ENCODE results near the gene LGALS4. TPM values are rescaled to one million over a fixed set of nuclear protein-coding genes. Genes with fewer than 3 reads are reported as not detected.
"Not testable (repeated sequence)": the region's sequence is repeated elsewhere in the genome, so short reads cannot be mapped to it uniquely, and the experiment has no call there.

The LGALS4 gene
- polyA plus RNA-seq, 4 donors = 1,130 to 3,807 (median 2,480) TPM

DNA sequence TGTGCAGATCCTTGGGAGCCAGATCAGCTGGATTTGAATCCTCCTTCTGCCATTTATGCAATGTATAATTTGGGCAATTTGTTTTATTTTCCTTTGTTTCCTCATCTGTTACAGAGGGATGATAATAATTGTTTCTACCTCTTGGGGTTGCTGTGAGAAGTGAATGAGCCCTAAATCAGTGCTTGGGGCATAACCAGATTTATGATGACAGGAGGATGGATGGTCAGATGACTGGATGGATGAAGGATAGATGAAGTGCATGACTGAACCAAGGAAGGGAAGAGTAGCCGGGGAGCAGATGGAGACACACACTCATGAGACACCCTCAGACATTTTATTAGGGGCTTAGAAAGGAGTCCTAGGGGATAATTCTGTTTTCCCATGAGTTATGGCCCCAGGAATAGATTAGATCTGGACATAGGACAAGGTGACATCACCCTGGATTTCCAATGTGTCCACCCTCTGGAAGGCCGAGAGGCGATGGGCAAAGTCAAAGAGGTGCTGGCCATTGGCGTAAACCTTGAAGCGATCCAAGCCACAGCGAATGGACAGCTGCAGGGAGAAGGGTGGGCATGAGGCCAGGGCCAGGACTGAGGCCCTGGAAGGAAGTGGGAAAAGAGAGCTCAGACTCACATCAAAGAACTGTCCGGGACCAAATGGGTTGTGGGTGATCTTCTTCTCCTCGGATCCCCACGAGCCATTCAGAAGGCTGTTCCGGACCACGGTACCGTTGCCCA is 11.2 kb downstream of the LGALS4 start:
- Histone ChIP-seq H3K27ac (ENCODE audit: low read depth in 1 of 3, low read length in 2 of 3) (no peak overlapping the region), H3K36me3 (ENCODE audit: control insufficient read depth in 3 of 3, insufficient read depth in 2 of 3, low read depth in 1 of 3, low read length in 3 of 3) (peaks cover 11 to 63% (median 23%) of the 10 kb centered on the region in 3 donors)
- WGBS, 3 donors = 93 to 97% (median 95%) methylated on average over 12 of the region's 12 CpGs

DNA sequence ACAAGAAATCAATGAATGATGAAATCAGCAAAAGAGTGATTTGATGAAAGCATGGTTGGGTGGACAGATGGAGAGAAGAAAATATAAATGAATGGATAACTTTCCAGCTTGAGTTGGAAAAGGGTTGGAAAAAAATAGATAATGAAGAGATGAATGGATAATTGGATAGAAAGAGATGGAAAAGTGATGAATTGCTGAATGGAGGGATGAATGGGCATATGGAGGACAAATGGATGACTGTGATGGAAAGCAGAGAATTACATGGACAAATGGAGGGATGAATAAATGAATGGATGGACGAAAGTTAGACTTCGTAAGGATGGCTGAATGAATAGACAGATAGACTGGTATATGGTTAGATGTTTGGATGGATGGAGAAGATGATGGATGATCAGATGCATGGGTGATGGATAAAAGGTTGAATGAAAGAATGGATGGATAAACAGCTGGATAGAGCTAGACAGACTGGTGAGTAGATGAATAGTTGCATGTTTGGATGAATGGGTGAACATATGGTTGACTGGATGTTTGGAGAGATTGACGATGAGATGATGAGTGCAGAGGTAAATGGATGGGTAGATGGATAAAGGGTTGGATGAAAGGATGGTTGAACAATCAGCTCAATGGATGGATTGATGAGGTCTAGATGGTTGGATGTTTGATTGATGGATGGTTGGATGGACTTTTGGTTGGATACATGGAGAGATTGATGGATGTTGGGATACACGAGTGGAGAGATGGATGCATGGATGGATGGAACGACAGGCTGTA is 12.0 kb downstream of the LGALS4 start:
- H3K36me3 ChIP-seq (ENCODE audit: control insufficient read depth in 3 of 3, insufficient read depth in 2 of 3, low read depth in 1 of 3, low read length in 3 of 3) = peaks cover 11 to 55% (median 23%) of the 10 kb centered on the region in 3 donors
- FAIRE-seq = no peak
- WGBS, 3 donors = 90 to 92% (median 90%) methylated on average over 5 of the region's 5 CpGs

More for the DNA sequence above, 11.2 kb downstream of the LGALS4 start:
- peaks cover 0 to 5% (median 0%) of the 10 kb centered on the region in 3 donors for H3K4me1 ChIP-seq (ENCODE audit: control insufficient read depth in 3 of 3, insufficient read depth in 2 of 3, low read depth in 1 of 3, low read length in 2 of 3)
- FAIRE-seq = no peak
- H3K4me3 ChIP-seq (ENCODE audit: low read depth in 1 of 3, low read length in 3 of 3) = no peak overlapping the region
- H3K9me3 ChIP-seq (ENCODE audit: control insufficient read depth in 2 of 2, insufficient read depth in 1 of 2, low read depth in 1 of 2, low read length in 1 of 2) = peaks cover 0 to 6% of the 10 kb centered on the region in 2 donors
- no peaks in the 10 kb centered on the region for H3K27me3 ChIP-seq (ENCODE audit: control insufficient read depth in 3 of 3, insufficient read depth in 3 of 3, low read length in 3 of 3)
- no peak for DNase-seq

DNA sequence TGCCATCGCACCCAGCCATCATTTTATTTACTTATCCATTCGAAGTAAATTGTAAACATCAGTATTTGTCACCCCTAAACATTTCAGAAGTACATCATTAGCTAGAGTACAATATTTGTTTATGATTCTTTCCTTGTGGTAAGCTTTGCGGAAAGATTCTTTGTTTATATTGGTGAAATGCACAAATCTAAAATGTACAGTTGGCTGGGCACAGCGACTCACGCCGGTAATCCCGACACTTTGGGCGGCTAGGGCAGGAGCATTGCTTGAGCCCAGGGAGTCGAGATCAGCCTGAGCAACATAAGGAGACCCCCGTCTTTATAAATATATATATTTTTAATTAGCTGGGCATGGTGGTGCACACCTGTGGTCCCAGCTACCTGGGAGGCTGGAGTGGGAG is 13.6 kb downstream of the LGALS4 start:
- WGBS, 3 donors = 80 to 93% (median 80%) methylated on average over 10 of the region's 10 CpGs
- FAIRE-seq = no peak

More for the DNA sequence above, 12.0 kb downstream of the LGALS4 start:
- Histone ChIP-seq H3K27ac (ENCODE audit: low read depth in 1 of 3, low read length in 2 of 3) (no peak overlapping the region), H3K27me3 (ENCODE audit: control insufficient read depth in 3 of 3, insufficient read depth in 3 of 3, low read length in 3 of 3) (no peaks in the 10 kb centered on the region), H3K4me1 (ENCODE audit: control insufficient read depth in 3 of 3, insufficient read depth in 2 of 3, low read depth in 1 of 3, low read length in 2 of 3) (peaks cover 0 to 5% (median 0%) of the 10 kb centered on the region in 3 donors), H3K4me3 (ENCODE audit: low read depth in 1 of 3, low read length in 3 of 3) (no peak overlapping the region), H3K9me3 (ENCODE audit: control insufficient read depth in 2 of 2, insufficient read depth in 1 of 2, low read depth in 1 of 2, low read length in 1 of 2) (peaks cover 0 to 6% of the 10 kb centered on the region in 2 donors)
- DNase-seq = no peak

DNA sequence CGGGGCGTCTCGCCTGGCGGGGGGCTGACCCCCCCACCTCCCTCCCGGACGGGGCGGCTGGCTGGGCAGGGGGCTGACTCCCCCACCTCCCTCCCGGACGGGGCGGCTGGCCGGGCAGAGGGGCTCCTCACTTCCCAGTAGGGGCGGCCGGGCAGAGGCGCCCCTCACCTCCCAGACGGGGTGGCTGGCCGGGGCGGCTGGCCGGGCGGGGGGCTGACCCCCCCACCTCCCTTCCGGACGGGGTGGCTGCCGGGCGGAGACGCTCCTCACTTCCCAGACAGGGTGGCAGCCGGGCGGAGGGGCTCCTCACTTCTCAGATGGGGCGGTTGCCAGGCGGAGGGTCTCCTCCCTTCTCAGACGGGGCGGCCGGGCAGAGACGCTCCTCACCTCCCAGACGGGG is 15.0 kb downstream of the LGALS4 start:
- H3K9me3 ChIP-seq (ENCODE audit: control insufficient read depth in 2 of 2, insufficient read depth in 1 of 2, low read depth in 1 of 2, low read length in 1 of 2); H3K27me3 ChIP-seq (ENCODE audit: control insufficient read depth in 3 of 3, insufficient read depth in 3 of 3, low read length in 3 of 3); DNase-seq; H3K27ac ChIP-seq (ENCODE audit: low read depth in 1 of 3, low read length in 2 of 3); H3K4me1 ChIP-seq (ENCODE audit: control insufficient read depth in 3 of 3, insufficient read depth in 2 of 3, low read depth in 1 of 3, low read length in 2 of 3); FAIRE-seq; H3K4me3 ChIP-seq (ENCODE audit: low read depth in 1 of 3, low read length in 3 of 3): not testable (repeated sequence)
- WGBS, 3 donors = 82 to 95% (median 94%) methylated on average over 9 to 30 of the region's 33 CpGs
- H3K36me3 ChIP-seq (ENCODE audit: control insufficient read depth in 3 of 3, insufficient read depth in 2 of 3, low read depth in 1 of 3, low read length in 3 of 3) = peaks cover 0 to 27% (median 14%) of the 10 kb centered on the region in 3 donors

More for the DNA sequence above, 13.6 kb downstream of the LGALS4 start:
- peak overlapping the region in 1 of 3 donors; percentile 38 for H3K27ac ChIP-seq (ENCODE audit: low read depth in 1 of 3, low read length in 2 of 3)
- no peaks in the 10 kb centered on the region for H3K4me1 ChIP-seq (ENCODE audit: control insufficient read depth in 3 of 3, insufficient read depth in 2 of 3, low read depth in 1 of 3, low read length in 2 of 3)
- peaks cover 0 to 6% of the 10 kb centered on the region in 2 donors for H3K9me3 ChIP-seq (ENCODE audit: control insufficient read depth in 2 of 2, insufficient read depth in 1 of 2, low read depth in 1 of 2, low read length in 1 of 2)
- no peaks in the 10 kb centered on the region for H3K27me3 ChIP-seq (ENCODE audit: control insufficient read depth in 3 of 3, insufficient read depth in 3 of 3, low read length in 3 of 3)
- H3K36me3 ChIP-seq (ENCODE audit: control insufficient read depth in 3 of 3, insufficient read depth in 2 of 3, low read depth in 1 of 3, low read length in 3 of 3) = peaks cover 6 to 40% (median 23%) of the 10 kb centered on the region in 3 donors
- no peak for DNase-seq
- no peak overlapping the region for H3K4me3 ChIP-seq (ENCODE audit: low read depth in 1 of 3, low read length in 3 of 3)

DNA sequence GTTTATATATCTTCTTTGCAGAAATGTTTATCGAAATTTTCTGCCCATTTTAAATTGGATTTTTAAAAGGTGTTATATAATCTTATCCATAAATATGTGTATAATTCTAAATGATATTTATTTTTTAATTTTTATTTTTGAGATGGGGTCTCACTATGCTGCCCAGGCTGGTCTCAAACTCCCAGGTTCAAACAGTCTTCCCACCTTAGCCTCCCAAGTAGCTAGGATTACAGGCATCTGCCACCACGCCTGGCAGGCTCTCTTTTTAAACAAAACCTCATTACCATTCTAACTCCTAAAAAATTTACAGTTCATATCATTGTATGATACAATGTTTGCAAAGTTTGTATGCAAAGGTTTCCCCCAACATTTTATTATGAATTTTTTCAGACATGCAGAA is 16.6 kb downstream of the LGALS4 start:
- Histone ChIP-seq H3K4me3 (ENCODE audit: low read depth in 1 of 3, low read length in 3 of 3) (no peak overlapping the region), H3K4me1 (ENCODE audit: control insufficient read depth in 3 of 3, insufficient read depth in 2 of 3, low read depth in 1 of 3, low read length in 2 of 3) (peaks cover 0 to 12% (median 0%) of the 10 kb centered on the region in 3 donors), H3K27me3 (ENCODE audit: control insufficient read depth in 3 of 3, insufficient read depth in 3 of 3, low read length in 3 of 3) (no peaks in the 10 kb centered on the region), H3K36me3 (ENCODE audit: control insufficient read depth in 3 of 3, insufficient read depth in 2 of 3, low read depth in 1 of 3, low read length in 3 of 3) (peaks cover 0 to 12% (median 4%) of the 10 kb centered on the region in 3 donors), H3K27ac (ENCODE audit: low read depth in 1 of 3, low read length in 2 of 3) (no peak overlapping the region), H3K9me3 (ENCODE audit: control insufficient read depth in 2 of 2, insufficient read depth in 1 of 2, low read depth in 1 of 2, low read length in 1 of 2) (peaks cover 0 to 6% of the 10 kb centered on the region in 2 donors)
- DNase-seq (no peak), FAIRE-seq (no peak)
- WGBS, 3 donors = 60 to 84% (median 71%) methylated on average over 2 of the region's 2 CpGs

DNA sequence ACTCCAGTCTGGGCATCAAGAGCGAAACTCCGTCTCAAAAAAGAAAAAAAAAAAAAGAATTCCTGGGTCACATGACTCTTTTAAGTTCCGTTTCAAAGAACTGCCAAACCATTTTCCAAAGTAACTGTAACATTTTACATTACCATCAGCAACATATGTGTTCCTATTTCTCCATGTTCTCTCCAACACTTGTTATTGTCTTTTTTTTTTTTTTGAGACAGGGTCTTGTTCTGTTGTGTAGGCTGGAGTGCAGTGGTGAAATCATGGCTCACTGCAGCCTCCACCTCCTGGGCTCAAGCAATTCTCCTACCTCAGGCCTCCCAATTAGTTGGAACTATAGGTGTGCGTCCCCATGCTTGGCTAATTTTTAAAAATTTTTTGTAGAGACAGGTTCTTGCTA is 17.2 kb downstream of the LGALS4 start:
- Histone ChIP-seq H3K9me3 (ENCODE audit: control insufficient read depth in 2 of 2, insufficient read depth in 1 of 2, low read depth in 1 of 2, low read length in 1 of 2) (peaks cover 0 to 6% of the 10 kb centered on the region in 2 donors), H3K27ac (ENCODE audit: low read depth in 1 of 3, low read length in 2 of 3) (no peak overlapping the region), H3K27me3 (ENCODE audit: control insufficient read depth in 3 of 3, insufficient read depth in 3 of 3, low read length in 3 of 3) (no peaks in the 10 kb centered on the region), H3K4me1 (ENCODE audit: control insufficient read depth in 3 of 3, insufficient read depth in 2 of 3, low read depth in 1 of 3, low read length in 2 of 3) (peaks cover 0 to 12% (median 0%) of the 10 kb centered on the region in 3 donors), H3K36me3 (ENCODE audit: control insufficient read depth in 3 of 3, insufficient read depth in 2 of 3, low read depth in 1 of 3, low read length in 3 of 3) (peaks cover 0 to 12% (median 0%) of the 10 kb centered on the region in 3 donors), H3K4me3 (ENCODE audit: low read depth in 1 of 3, low read length in 3 of 3) (no peak overlapping the region)
- 85 to 91% (median 90%) methylated on average over 4 of the region's 4 CpGs for WGBS, 3 donors
- FAIRE-seq = no peak
- DNase-seq = no peak

DNA sequence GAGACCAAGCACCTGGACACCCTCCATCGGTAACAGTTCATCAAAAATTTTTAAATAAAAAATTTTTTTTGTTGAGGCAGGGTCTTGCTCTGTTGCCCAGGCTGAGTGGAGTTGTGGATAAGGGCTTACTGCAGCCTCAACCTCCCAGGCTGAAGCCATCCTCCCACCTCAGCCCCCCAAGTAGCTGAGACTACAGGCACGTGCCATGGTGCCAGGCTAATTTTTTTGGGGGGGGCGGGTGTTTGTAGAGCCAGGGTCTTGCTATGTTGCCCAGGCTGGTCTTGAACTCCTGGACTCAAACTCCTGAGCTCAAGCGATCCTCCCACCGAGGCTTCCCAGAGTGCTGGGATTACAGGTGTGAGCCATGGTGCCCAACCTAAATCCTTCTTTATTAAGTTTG is 19.1 kb downstream of the LGALS4 start:
- no peak for FAIRE-seq
- Histone ChIP-seq H3K27me3 (ENCODE audit: control insufficient read depth in 3 of 3, insufficient read depth in 3 of 3, low read length in 3 of 3) (no peaks in the 10 kb centered on the region), H3K36me3 (ENCODE audit: control insufficient read depth in 3 of 3, insufficient read depth in 2 of 3, low read depth in 1 of 3, low read length in 3 of 3) (peaks cover 0 to under 1% (median 0%) of the 10 kb centered on the region in 3 donors), H3K9me3 (ENCODE audit: control insufficient read depth in 2 of 2, insufficient read depth in 1 of 2, low read depth in 1 of 2, low read length in 1 of 2) (peaks cover 0 to under 1% of the 10 kb centered on the region in 2 donors), H3K4me1 (ENCODE audit: control insufficient read depth in 3 of 3, insufficient read depth in 2 of 3, low read depth in 1 of 3, low read length in 2 of 3) (peaks cover 0 to 13% (median 0%) of the 10 kb centered on the region in 3 donors), H3K4me3 (ENCODE audit: low read depth in 1 of 3, low read length in 3 of 3) (no peak overlapping the region), H3K27ac (ENCODE audit: low read depth in 1 of 3, low read length in 2 of 3) (no peak overlapping the region)
- DNase-seq = no peak
- 93 to 96% (median 95%) methylated on average over 5 of the region's 5 CpGs for WGBS, 3 donors

DNA sequence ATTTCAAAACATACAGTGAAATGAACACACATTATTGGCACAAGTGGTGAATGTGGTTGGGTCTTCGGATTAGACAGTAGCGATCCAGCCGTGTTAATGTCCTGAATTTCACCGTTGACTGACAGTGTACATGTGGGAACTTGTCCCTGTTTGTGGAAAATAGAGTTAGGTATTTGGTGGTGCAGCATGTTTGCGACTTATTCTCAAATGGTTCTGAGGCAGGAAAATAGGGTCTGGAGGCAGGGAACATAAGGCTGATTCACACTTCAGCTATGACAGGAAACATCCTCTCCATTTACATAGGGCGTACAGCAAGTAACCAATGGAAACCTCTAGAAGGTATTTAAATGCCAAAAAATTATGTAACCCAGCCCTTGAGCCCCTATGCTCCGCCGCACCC is 19.6 kb downstream of the LGALS4 start:
- Histone ChIP-seq H3K36me3 (ENCODE audit: control insufficient read depth in 3 of 3, insufficient read depth in 2 of 3, low read depth in 1 of 3, low read length in 3 of 3) (no peaks in the 10 kb centered on the region), H3K4me3 (ENCODE audit: low read depth in 1 of 3, low read length in 3 of 3) (no peak overlapping the region), H3K9me3 (ENCODE audit: control insufficient read depth in 2 of 2, insufficient read depth in 1 of 2, low read depth in 1 of 2, low read length in 1 of 2) (no peaks in the 10 kb centered on the region), H3K4me1 (ENCODE audit: control insufficient read depth in 3 of 3, insufficient read depth in 2 of 3, low read depth in 1 of 3, low read length in 2 of 3) (peaks cover 0 to 17% (median 0%) of the 10 kb centered on the region in 3 donors), H3K27me3 (ENCODE audit: control insufficient read depth in 3 of 3, insufficient read depth in 3 of 3, low read length in 3 of 3) (no peaks in the 10 kb centered on the region), H3K27ac (ENCODE audit: low read depth in 1 of 3, low read length in 2 of 3) (peak overlapping the region in 2 of 3 donors; percentile 40 to 63)
- WGBS, 3 donors = 73 to 85% (median 73%) methylated on average over 8 of the region's 8 CpGs
- FAIRE-seq (no peak), DNase-seq (no peak)

Measured in small intestine (tissue), 7 donors.